T47D (cell line): ENCODE results near the gene GAL3ST3.

Experiments used
- DNase-seq, 2 experiments: peaks; one replicate each; pipeline versions ENCODE4 v3.0.0 to v3.0.0-alpha.2; 2011 to 2012; ENCODE audit warnings: low read depth in 1 of 2, low spot score in 1 of 2
- JUND ChIP-seq: IDR thresholded peaks from 2 replicates; pipeline ENCODE4 v1.6.1; 2012; ENCODE audit warnings: low read depth
- in situ Hi-C: cut with HindIII; loops from 2 replicates; pipeline ENCODE4 v1.10.0; 2016; ENCODE audit warnings: low sequenced_read_pairs, low pct_unique_long_range_greater_than_20kb

GAL3ST3 gene

GRCh38 chr11:66022401-66023185, 26.4 kb downstream of the GAL3ST3 start:
- TF ChIP-seq JUND: no peak
- in situ Hi-C loops: no loop called here

GRCh38 chr11:66020618-66021357, 28.2 kb downstream of the GAL3ST3 start:
- no peak for TF ChIP-seq JUND
- DNase-seq: no peak
- in situ Hi-C loops: no loop called here

More at GRCh38 chr11:66022401-66023185, 26.4 kb downstream of the GAL3ST3 start:
- peak; percentile 73 to 87 for DNase-seq

GRCh38 chr11:66020212-66020611, 28.7 kb downstream of the GAL3ST3 start:
- DNase-seq: no peak
- no peak for TF ChIP-seq JUND
- in situ Hi-C loops: no loop called here

- in situ Hi-C loops: no loop called here
- DNase-seq: no peak
- no peak for TF ChIP-seq JUND
Observed at GRCh38 chr11:66017321-66017720, 31.6 kb downstream of the GAL3ST3 start.

GRCh38 chr11:66016793-66017177, 32.2 kb downstream of the GAL3ST3 start:
- in situ Hi-C loops: no loop called here
- DNase-seq: no peak
- no peak for TF ChIP-seq JUND

GRCh38 chr11:66015936-66016792, 32.8 kb downstream of the GAL3ST3 start:
- DNase-seq: no peak
- in situ Hi-C loops: no loop called here

GRCh38 chr11:66015454-66015881, 33.5 kb downstream of the GAL3ST3 start:
- no peak for DNase-seq
- TF ChIP-seq JUND: no peak
- in situ Hi-C loops: no loop called here

More at GRCh38 chr11:66015936-66016792, 32.8 kb downstream of the GAL3ST3 start:
- no peak for TF ChIP-seq JUND

- TF ChIP-seq JUND: no peak
- in situ Hi-C loops: no loop called here
- no peak for DNase-seq
Observed at GRCh38 chr11:66014804-66015453, 34.0 kb downstream of the GAL3ST3 start.

GRCh38 chr11:66013762-66014100, 35.2 kb downstream of the GAL3ST3 start:
- in situ Hi-C loops: no loop called here
- no peak for DNase-seq
- TF ChIP-seq JUND: no peak

GRCh38 chr11:66012946-66013761, 35.8 kb downstream of the GAL3ST3 start:
- DNase-seq: peak; percentile 88 to 93
- no peak for TF ChIP-seq JUND
- in situ Hi-C loops: no loop called here

GRCh38 chr11:66012371-66012945, 36.5 kb downstream of the GAL3ST3 start:
- TF ChIP-seq JUND: no peak
- in situ Hi-C loops: no loop called here
- no peak for DNase-seq
